CD8-positive, alpha-beta memory T cell (primary cell): ENCODE results near the gene SLC26A4. TPM values are rescaled to one million over a fixed set of nuclear protein-coding genes. Genes with fewer than 3 reads are reported as not detected.

ENCODE experiments used
- CTCF ChIA-PET: fragments of 350-600 bp; sonication (Branson Sonifier 250); formaldehyde crosslinking; loops from one replicate; lab custom pipeline; 2021; ENCODE audit warnings: antibody characterized with exemption; lab: Charles Lee
- POLR2A ChIA-PET: fragments of 350-600 bp; sonication (Branson Sonifier 250); formaldehyde crosslinking; loops from one replicate; lab custom pipeline; 2021; ENCODE audit warnings: antibody characterized with exemption; lab: Charles Lee
- DNase-seq, 5 donors: peaks; one replicate each; pipeline versions ENCODE4 v3.0.0 to v3.0.0-alpha.2; 2020 to 2022; ENCODE audit warnings: mixed read lengths in 1 of 5
- H3K27ac ChIP-seq: one replicate; pipeline ENCODE4 v1.7.0; 2013; ENCODE audit warnings: low read depth, mild to moderate bottlenecking, low read length, moderate library complexity
- H3K27me3 ChIP-seq: 2 replicates; pipeline ENCODE4 v1.7.0; 2013; ENCODE audit warnings: low read length, mild to moderate bottlenecking; ENCODE audit not compliant: insufficient read depth, poor library complexity, severe bottlenecking
- H3K36me3 ChIP-seq: 2 replicates; pipeline ENCODE4 v1.7.0; 2013; ENCODE audit warnings: mild to moderate bottlenecking, low read length, moderate library complexity; ENCODE audit not compliant: insufficient read depth
- H3K4me1 ChIP-seq: 2 replicates; pipeline ENCODE4 v1.7.0; 2013; ENCODE audit warnings: mild to moderate bottlenecking, low read length, moderate library complexity; ENCODE audit not compliant: insufficient read depth
- H3K4me3 ChIP-seq: 2 replicates; pipeline ENCODE4 v1.7.0; 2013; ENCODE audit warnings: mild to moderate bottlenecking, low read length
- H3K9me3 ChIP-seq: 2 replicates; pipeline ENCODE4 v1.7.0; 2013; ENCODE audit warnings: mild to moderate bottlenecking, low read length
- H3K27ac Mint-ChIP-seq, 8 donors: one replicate each; pipeline ENCODE4 v1.8.0; 2020 to 2021; ENCODE audit warnings: mixed read lengths in 8 of 8, mild to moderate bottlenecking in 6 of 8, inconsistent platforms in 3 of 8, moderate library complexity in 3 of 8
- H3K27me3 Mint-ChIP-seq, 2 donors: one replicate each; pipeline ENCODE4 v1.8.0; 2020 to 2021; ENCODE audit warnings: mixed read lengths in 2 of 2, mild to moderate bottlenecking in 1 of 2, moderate library complexity in 1 of 2
- H3K36me3 Mint-ChIP-seq, 3 donors: one replicate each; pipeline ENCODE4 v1.8.0; 2020 to 2021; ENCODE audit warnings: mixed read lengths in 3 of 3, inconsistent platforms in 1 of 3, mild to moderate bottlenecking in 1 of 3
- H3K4me1 Mint-ChIP-seq, 3 donors: one replicate each; pipeline ENCODE4 v1.8.0; 2020 to 2021; ENCODE audit warnings: mixed read lengths in 3 of 3, inconsistent platforms in 1 of 3, mild to moderate bottlenecking in 1 of 3
- H3K4me3 Mint-ChIP-seq, 7 donors: one replicate each; pipeline ENCODE4 v1.8.0; 2020 to 2021; ENCODE audit warnings: mixed read lengths in 7 of 7, mild to moderate bottlenecking in 6 of 7, moderate library complexity in 4 of 7, inconsistent platforms in 2 of 7
- H3K9me3 Mint-ChIP-seq, 5 donors: one replicate each; pipeline ENCODE4 v1.8.0; 2020 to 2022; ENCODE audit warnings: mixed read lengths in 5 of 5, mild to moderate bottlenecking in 3 of 5, moderate library complexity in 2 of 5, inconsistent platforms in 1 of 5
- polyA plus RNA-seq: library from polyadenylated mRNA; unstranded; fragments of 300-500 nt; fragmentation: Illumina TruSeq; gene quantifications from one replicate; pipeline ENCODE4 v1.2.3, GENCODE V29; 2021
- total RNA-seq, 2 experiments: library from RNA; stranded (reverse); gene quantifications; one replicate each; pipeline ENCODE4 v1.2.3, GENCODE V29; 2021

Gene SLC26A4
- total RNA-seq (1 to 10 TPM in 1 of 2 experiments, under 1 TPM in 1; 0.78 to 2.1 TPM), polyA plus RNA-seq (not detected)

- Mint-ChIP-seq H3K36me3 (no peaks in the 10 kb centered on the region), H3K4me1 (peaks cover 13 to 27% (median 21%) of the 10 kb centered on the region in 3 donors), H3K4me3 (peak within 1 kb of the TSS; percentile 49 to 83 (median 75)), H3K27me3 (peaks cover 26 to 63% of the 10 kb centered on the region in 2 donors), H3K9me3 (no peaks in the 10 kb centered on the region), H3K27ac (no peak within 1 kb of the TSS)
- POLR2A ChIA-PET: no interaction called here
- H3K4me1 ChIP-seq: peaks cover 21% of the 10 kb centered on the region
- peak within 1 kb of the TSS; percentile 7 for H3K27ac ChIP-seq
- no peak for DNase-seq
- H3K4me3 ChIP-seq: peak within 1 kb of the TSS; percentile 17
- no peaks in the 10 kb centered on the region for H3K9me3 ChIP-seq
- H3K27me3 ChIP-seq: peaks cover 16% of the 10 kb centered on the region
- H3K36me3 ChIP-seq: no peaks in the 10 kb centered on the region
- CTCF ChIA-PET: no interaction called here
These were observed at the start of gene SLC26A4 for GRCh38 chr7:107660381-107661080. Gene SLC26A4, plus strand, starts transcription at chr7:107660828. Its CDS starts 814 bp downstream, at chr7:107661642.

- no peaks in the 10 kb centered on the region for H3K27me3 Mint-ChIP-seq
- H3K36me3 Mint-ChIP-seq: peaks cover 10 to 44% (median 11%) of the 10 kb centered on the region in 3 donors
- Histone ChIP-seq H3K27ac (no peak overlapping the region), H3K27me3 (no peaks in the 10 kb centered on the region), H3K36me3 (peaks cover 5% of the 10 kb centered on the region), H3K9me3 (no peaks in the 10 kb centered on the region), H3K4me1 (no peaks in the 10 kb centered on the region), H3K4me3 (no peak overlapping the region)
- ChIA-PET POLR2A (no interaction called here), CTCF (no interaction called here)
- DNase-seq: no peak
- H3K27ac Mint-ChIP-seq: peak overlapping the region in 1 of 8 donors; percentile 1
- no peaks in the 10 kb centered on the region for H3K4me1 Mint-ChIP-seq
- H3K9me3 Mint-ChIP-seq: no peaks in the 10 kb centered on the region
- no peak overlapping the region for H3K4me3 Mint-ChIP-seq
These were observed 47.2 kb upstream of the SLC26A4 start for GRCh38 chr7:107613439-107613838.

- Mint-ChIP-seq H3K36me3 (peaks cover 7 to 42% (median 9%) of the 10 kb centered on the region in 3 donors), H3K27ac (peak overlapping the region in 1 of 8 donors; percentile 1), H3K4me1 (no peaks in the 10 kb centered on the region), H3K9me3 (no peaks in the 10 kb centered on the region), H3K27me3 (no peaks in the 10 kb centered on the region), H3K4me3 (no peak overlapping the region)
- no peak for DNase-seq
- H3K9me3 ChIP-seq: no peaks in the 10 kb centered on the region
- H3K4me1 ChIP-seq: no peaks in the 10 kb centered on the region
- no peak overlapping the region for H3K4me3 ChIP-seq
- H3K27ac ChIP-seq: no peak overlapping the region
- peaks cover 5% of the 10 kb centered on the region for H3K36me3 ChIP-seq
- ChIA-PET POLR2A (no interaction called here), CTCF (no interaction called here)
- no peaks in the 10 kb centered on the region for H3K27me3 ChIP-seq
These were observed 46.7 kb upstream of the SLC26A4 start for GRCh38 chr7:107613948-107614347.

- H3K4me3 Mint-ChIP-seq: no peak overlapping the region
- ChIA-PET CTCF (no interaction called here), POLR2A (no interaction called here)
- Histone ChIP-seq H3K4me3 (no peak overlapping the region), H3K27me3 (no peaks in the 10 kb centered on the region), H3K27ac (no peak overlapping the region), H3K9me3 (no peaks in the 10 kb centered on the region), H3K4me1 (no peaks in the 10 kb centered on the region), H3K36me3 (peaks cover 5% of the 10 kb centered on the region)
- H3K4me1 Mint-ChIP-seq: no peaks in the 10 kb centered on the region
- DNase-seq: no peak
- H3K36me3 Mint-ChIP-seq: peaks cover 4 to 39% (median 8%) of the 10 kb centered on the region in 3 donors
- H3K27me3 Mint-ChIP-seq: no peaks in the 10 kb centered on the region
- no peak overlapping the region for H3K27ac Mint-ChIP-seq
- H3K9me3 Mint-ChIP-seq: no peaks in the 10 kb centered on the region
These were observed 46.2 kb upstream of the SLC26A4 start for GRCh38 chr7:107614425-107614824.

- H3K4me3 ChIP-seq: no peak overlapping the region
- H3K27me3 Mint-ChIP-seq: no peaks in the 10 kb centered on the region
- POLR2A ChIA-PET: no interaction called here
- H3K4me3 Mint-ChIP-seq: no peak overlapping the region
- H3K4me1 ChIP-seq: no peaks in the 10 kb centered on the region
- no peaks in the 10 kb centered on the region for H3K27me3 ChIP-seq
- CTCF ChIA-PET: interaction anchor here (1.4 kb wide), 1 partner anchor 11 kb away, joined by 3 read pairs; no protein-coding TSS in a partner anchor
- H3K9me3 Mint-ChIP-seq: no peaks in the 10 kb centered on the region
- no peaks in the 10 kb centered on the region for H3K9me3 ChIP-seq
- H3K27ac Mint-ChIP-seq: peak overlapping the region in 1 of 8 donors; percentile 86
- no peak overlapping the region for H3K27ac ChIP-seq
- no peak for DNase-seq
- H3K4me1 Mint-ChIP-seq: no peaks in the 10 kb centered on the region
- peaks cover 0 to 39% (median 12%) of the 10 kb centered on the region in 3 donors for H3K36me3 Mint-ChIP-seq
- peaks cover 5% of the 10 kb centered on the region for H3K36me3 ChIP-seq
These were observed 44.5 kb upstream of the SLC26A4 start for GRCh38 chr7:107615910-107616680.

GRCh38 chr7:107622429-107622828 lies 38.2 kb upstream of the SLC26A4 start:
- no peaks in the 10 kb centered on the region for H3K4me1 ChIP-seq
- no peaks in the 10 kb centered on the region for H3K27me3 Mint-ChIP-seq
- H3K27ac ChIP-seq: no peak overlapping the region
- H3K36me3 Mint-ChIP-seq: peaks cover 1 to 8% (median 5%) of the 10 kb centered on the region in 3 donors
- DNase-seq: no peak
- H3K4me1 Mint-ChIP-seq: no peaks in the 10 kb centered on the region
- no peaks in the 10 kb centered on the region for H3K9me3 ChIP-seq
- H3K4me3 ChIP-seq: no peak overlapping the region
- H3K27me3 ChIP-seq: no peaks in the 10 kb centered on the region
- no peak overlapping the region for H3K27ac Mint-ChIP-seq
- ChIA-PET POLR2A (no interaction called here), CTCF (no interaction called here)
- H3K9me3 Mint-ChIP-seq: no peaks in the 10 kb centered on the region
- H3K36me3 ChIP-seq: no peaks in the 10 kb centered on the region
- no peak overlapping the region for H3K4me3 Mint-ChIP-seq

- no peaks in the 10 kb centered on the region for H3K4me1 ChIP-seq
- no peak overlapping the region for H3K27ac ChIP-seq
- no peaks in the 10 kb centered on the region for H3K27me3 ChIP-seq
- no peaks in the 10 kb centered on the region for H3K9me3 ChIP-seq
- ChIA-PET POLR2A (no interaction called here), CTCF (no interaction called here)
- no peak overlapping the region for H3K27ac Mint-ChIP-seq
- peaks cover 0 to 8% (median 5%) of the 10 kb centered on the region in 3 donors for H3K36me3 Mint-ChIP-seq
- no peaks in the 10 kb centered on the region for H3K27me3 Mint-ChIP-seq
- H3K4me3 Mint-ChIP-seq: no peak overlapping the region
- no peaks in the 10 kb centered on the region for H3K4me1 Mint-ChIP-seq
- H3K9me3 Mint-ChIP-seq: no peaks in the 10 kb centered on the region
- no peak for DNase-seq
- H3K4me3 ChIP-seq: no peak overlapping the region
- no peaks in the 10 kb centered on the region for H3K36me3 ChIP-seq
These were observed 37.7 kb upstream of the SLC26A4 start for GRCh38 chr7:107622894-107623293.

- no peak for DNase-seq
- Histone ChIP-seq H3K4me1 (no peaks in the 10 kb centered on the region), H3K27ac (no peak overlapping the region), H3K36me3 (no peaks in the 10 kb centered on the region), H3K9me3 (no peaks in the 10 kb centered on the region), H3K4me3 (no peak overlapping the region), H3K27me3 (no peaks in the 10 kb centered on the region)
- Mint-ChIP-seq H3K27ac (no peak overlapping the region), H3K4me1 (no peaks in the 10 kb centered on the region), H3K36me3 (peaks cover 6 to 14% (median 7%) of the 10 kb centered on the region in 3 donors), H3K27me3 (no peaks in the 10 kb centered on the region), H3K4me3 (no peak overlapping the region), H3K9me3 (no peaks in the 10 kb centered on the region)
- POLR2A ChIA-PET: no interaction called here
- CTCF ChIA-PET: no interaction called here
These were observed 33.6 kb upstream of the SLC26A4 start for GRCh38 chr7:107627002-107627401.
